Fibroblast of lung (primary cell): ENCODE measurements around the gene REEP1.

Experiments used
- EZH2 ChIP-seq: IDR thresholded peaks from 2 replicates; pipeline ENCODE4 v1.5.1; 2012; ENCODE audit warnings: low read length, control low read depth, mild to moderate bottlenecking; ENCODE audit errors: missing control alignments
- TF ChIP-seq, protein P1 (sequence below), 2 donors: IDR thresholded peaks in 1 of 2; conservative IDR thresholded peaks in 1 of 2; 1 replicate in 1 of 2; 2 replicates in 1 of 2; pipeline ENCODE4 v1.5.1; 2011 to 2012; ENCODE audit warnings: low read length in 2 of 2, control low read depth in 1 of 2, inconsistent platforms in 1 of 2, low read depth in 1 of 2, mild to moderate bottlenecking in 1 of 2

GRCh38 chr2:86256982-86257381 is 80.4 kb downstream of the REEP1 start:
- TF ChIP-seq EZH2 = no peak
- TF ChIP-seq, protein P1, sequence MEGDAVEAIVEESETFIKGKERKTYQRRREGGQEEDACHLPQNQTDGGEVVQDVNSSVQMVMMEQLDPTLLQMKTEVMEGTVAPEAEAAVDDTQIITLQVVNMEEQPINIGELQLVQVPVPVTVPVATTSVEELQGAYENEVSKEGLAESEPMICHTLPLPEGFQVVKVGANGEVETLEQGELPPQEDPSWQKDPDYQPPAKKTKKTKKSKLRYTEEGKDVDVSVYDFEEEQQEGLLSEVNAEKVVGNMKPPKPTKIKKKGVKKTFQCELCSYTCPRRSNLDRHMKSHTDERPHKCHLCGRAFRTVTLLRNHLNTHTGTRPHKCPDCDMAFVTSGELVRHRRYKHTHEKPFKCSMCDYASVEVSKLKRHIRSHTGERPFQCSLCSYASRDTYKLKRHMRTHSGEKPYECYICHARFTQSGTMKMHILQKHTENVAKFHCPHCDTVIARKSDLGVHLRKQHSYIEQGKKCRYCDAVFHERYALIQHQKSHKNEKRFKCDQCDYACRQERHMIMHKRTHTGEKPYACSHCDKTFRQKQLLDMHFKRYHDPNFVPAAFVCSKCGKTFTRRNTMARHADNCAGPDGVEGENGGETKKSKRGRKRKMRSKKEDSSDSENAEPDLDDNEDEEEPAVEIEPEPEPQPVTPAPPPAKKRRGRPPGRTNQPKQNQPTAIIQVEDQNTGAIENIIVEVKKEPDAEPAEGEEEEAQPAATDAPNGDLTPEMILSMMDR (conservative IDR thresholded peaks at IDR 0.05 in 1 of 2, IDR thresholded peaks at IDR 0.05 in 1 of 2; ENCODE audit: low read depth in 1 of 2, low read length in 2 of 2) = no peak
